Vagina (tissue), 2 donors: ENCODE measurements around the gene EXOC1L.

Experiments
- CTCF ChIP-seq, 3 experiments: fragments of 450-650 bp in 2 of 3; fragments of 200-600 bp in 1 of 3; sonication (generic) in 1 of 3; IDR thresholded peaks; one replicate each; pipeline ENCODE4 v1.5.1; 2017 to 2019; ENCODE audit warnings: antibody characterized with exemption in 3 of 3, mild to moderate bottlenecking in 2 of 3, moderate library complexity in 2 of 3
- POLR2A ChIP-seq, 2 donors: fragments of 450-650 bp; IDR thresholded peaks; one replicate each; pipeline ENCODE4 v1.6.1; 2017; ENCODE audit warnings: antibody characterized with exemption in 2 of 2, mild to moderate bottlenecking in 2 of 2, moderate library complexity in 2 of 2
- POLR2AphosphoS5 ChIP-seq, 2 donors: sonication (generic); formaldehyde crosslinking; IDR thresholded peaks; one replicate each; pipeline ENCODE4 v1.9.0; 2017; ENCODE audit warnings: antibody characterized with exemption in 2 of 2, mild to moderate bottlenecking in 2 of 2, low read depth in 1 of 2; ENCODE audit not compliant: insufficient read depth in 1 of 2

DNA sequence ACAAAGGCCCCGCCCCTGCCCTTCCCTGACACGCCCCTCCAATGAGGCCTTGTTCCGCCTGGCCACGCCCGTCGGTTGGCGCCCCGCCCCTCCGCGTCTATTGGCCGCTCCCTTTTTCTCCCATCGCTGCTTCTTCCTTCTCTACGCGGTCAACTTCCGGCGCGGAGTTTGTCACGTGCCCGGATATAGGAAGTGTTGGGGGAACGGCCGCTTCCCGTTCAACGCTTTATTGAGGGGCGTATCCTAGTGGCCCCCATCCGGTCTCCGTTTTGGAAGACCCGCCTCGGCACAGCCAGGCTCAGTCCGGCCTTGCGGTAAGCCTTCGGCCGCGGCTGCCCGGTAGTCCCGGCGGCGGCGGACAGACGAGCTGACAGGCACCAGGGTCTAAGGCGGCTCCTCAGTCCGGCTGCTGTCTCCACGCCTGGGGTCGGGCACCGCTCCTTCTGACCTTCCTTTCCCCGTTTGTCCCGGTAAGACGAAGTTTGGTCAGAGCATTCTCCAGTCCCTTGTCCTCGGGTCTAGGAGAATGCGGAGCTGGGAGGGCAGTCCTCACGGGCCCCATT lies 34.0 kb downstream of the EXOC1L start, which contains the start of gene EXOC1:
- TF ChIP-seq CTCF (IDR thresholded peaks at IDR 0.05) (no peak), POLR2A (IDR thresholded peaks at IDR 0.05) (peak in 1 of 2 donors; percentile 43), POLR2AphosphoS5 (IDR thresholded peaks at IDR 0.05; ENCODE audit: insufficient read depth in 1 of 2, low read depth in 1 of 2) (peak; percentile 86 to 97)
